Measurements from ENCODE around the gene ZNF516.

DNA sequence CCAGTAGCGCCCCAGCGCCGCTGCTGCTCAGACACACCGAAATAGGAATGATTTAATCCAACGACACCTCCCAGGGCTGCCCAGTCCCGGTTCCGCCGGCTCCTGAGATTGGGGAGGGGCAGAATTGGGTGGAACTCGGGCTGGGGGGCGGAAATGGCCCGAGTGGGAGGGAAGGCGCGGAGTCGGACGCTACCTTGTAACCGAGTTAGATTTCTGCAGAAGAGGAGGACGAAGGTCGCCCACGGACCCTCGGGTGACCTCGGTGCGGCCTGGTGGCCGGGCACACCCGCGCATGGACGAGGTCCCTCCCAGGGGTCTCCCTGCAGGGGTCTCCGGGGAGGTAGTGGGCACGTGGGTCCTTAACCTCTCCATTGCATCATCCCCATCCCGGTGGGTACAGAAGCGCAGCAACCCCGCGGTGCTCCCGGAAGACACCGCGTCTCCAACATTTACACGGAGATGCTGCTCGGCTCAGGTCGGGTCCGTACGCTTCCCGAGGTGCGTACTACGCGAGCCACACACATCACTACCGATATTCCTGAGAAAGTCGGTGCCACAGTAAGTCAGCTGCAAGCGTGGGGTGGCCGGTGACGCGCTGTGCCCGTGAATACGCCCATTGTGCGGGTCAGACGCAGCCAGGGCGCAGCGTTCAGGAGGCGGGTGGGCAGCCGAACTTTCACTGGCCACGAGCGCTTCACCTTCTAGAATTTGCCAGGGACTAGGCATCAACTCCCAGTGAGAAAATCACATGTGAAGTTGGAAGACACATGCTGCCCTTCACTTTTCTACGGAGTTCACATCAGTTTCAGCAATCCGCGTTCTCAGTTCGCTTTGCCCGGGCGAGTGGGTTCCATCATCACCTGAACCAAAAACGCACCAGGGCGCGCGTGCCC, 3.0 kb downstream of the ZNF516 start:
- TF ChIP-seq POLR2AphosphoS5 (IDR thresholded peaks at IDR 0.05; ENCODE audit: low read depth, low read length) = no peak
- TF ChIP-seq, protein P1, sequence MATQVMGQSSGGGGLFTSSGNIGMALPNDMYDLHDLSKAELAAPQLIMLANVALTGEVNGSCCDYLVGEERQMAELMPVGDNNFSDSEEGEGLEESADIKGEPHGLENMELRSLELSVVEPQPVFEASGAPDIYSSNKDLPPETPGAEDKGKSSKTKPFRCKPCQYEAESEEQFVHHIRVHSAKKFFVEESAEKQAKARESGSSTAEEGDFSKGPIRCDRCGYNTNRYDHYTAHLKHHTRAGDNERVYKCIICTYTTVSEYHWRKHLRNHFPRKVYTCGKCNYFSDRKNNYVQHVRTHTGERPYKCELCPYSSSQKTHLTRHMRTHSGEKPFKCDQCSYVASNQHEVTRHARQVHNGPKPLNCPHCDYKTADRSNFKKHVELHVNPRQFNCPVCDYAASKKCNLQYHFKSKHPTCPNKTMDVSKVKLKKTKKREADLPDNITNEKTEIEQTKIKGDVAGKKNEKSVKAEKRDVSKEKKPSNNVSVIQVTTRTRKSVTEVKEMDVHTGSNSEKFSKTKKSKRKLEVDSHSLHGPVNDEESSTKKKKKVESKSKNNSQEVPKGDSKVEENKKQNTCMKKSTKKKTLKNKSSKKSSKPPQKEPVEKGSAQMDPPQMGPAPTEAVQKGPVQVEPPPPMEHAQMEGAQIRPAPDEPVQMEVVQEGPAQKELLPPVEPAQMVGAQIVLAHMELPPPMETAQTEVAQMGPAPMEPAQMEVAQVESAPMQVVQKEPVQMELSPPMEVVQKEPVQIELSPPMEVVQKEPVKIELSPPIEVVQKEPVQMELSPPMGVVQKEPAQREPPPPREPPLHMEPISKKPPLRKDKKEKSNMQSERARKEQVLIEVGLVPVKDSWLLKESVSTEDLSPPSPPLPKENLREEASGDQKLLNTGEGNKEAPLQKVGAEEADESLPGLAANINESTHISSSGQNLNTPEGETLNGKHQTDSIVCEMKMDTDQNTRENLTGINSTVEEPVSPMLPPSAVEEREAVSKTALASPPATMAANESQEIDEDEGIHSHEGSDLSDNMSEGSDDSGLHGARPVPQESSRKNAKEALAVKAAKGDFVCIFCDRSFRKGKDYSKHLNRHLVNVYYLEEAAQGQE (IDR thresholded peaks at IDR 0.05; ENCODE audit: insufficient read depth in 1 of 2, low read depth in 2 of 2, low read length in 2 of 2) = no peak
